OCI-LY1 (cell line): ENCODE results near the gene MRPS18C.

ENCODE experiments used
- H2AFZ ChIP-seq: fragments of 200-600 bp; sonication (generic), shearing (Covaris generic); 2 replicates; pipeline ENCODE4 v1.6.0; 2014; ENCODE audit warnings: antibody characterized with exemption, mild to moderate bottlenecking, low read length
- H3F3A ChIP-seq: fragments of 200-600 bp; sonication (generic), shearing (Covaris generic); 2 replicates; pipeline ENCODE4 v1.6.0; 2014; ENCODE audit warnings: mild to moderate bottlenecking, antibody characterized with exemption, low read length, moderate library complexity; ENCODE audit not compliant: insufficient read depth
- H3K27ac ChIP-seq: fragments of 200-600 bp; sonication (generic); 2 replicates; pipeline ENCODE4 v1.5.1; 2014; ENCODE audit warnings: low read length, mixed run types, mild to moderate bottlenecking, low read depth; ENCODE audit not compliant: poor library complexity, severe bottlenecking
- H3K27me3 ChIP-seq: fragments of 200-600 bp; sonication (generic); 2 replicates; pipeline ENCODE4 v1.6.0; 2014; ENCODE audit warnings: antibody characterized with exemption, mild to moderate bottlenecking, low read length, moderate library complexity; ENCODE audit not compliant: insufficient read depth
- H3K36me3 ChIP-seq: fragments of 200-600 bp; sonication (generic); 2 replicates; pipeline ENCODE4 v1.6.1; 2014; ENCODE audit warnings: mild to moderate bottlenecking, antibody characterized with exemption, low read length, moderate library complexity, mixed read lengths; ENCODE audit not compliant: insufficient read depth
- H3K4me1 ChIP-seq: fragments of 200-600 bp; sonication (generic); 2 replicates; pipeline ENCODE4 v1.5.1; 2014; ENCODE audit warnings: mild to moderate bottlenecking, low read length, moderate library complexity; ENCODE audit not compliant: insufficient read depth, severe bottlenecking
- H3K4me2 ChIP-seq: fragments of 200-600 bp; sonication (generic), shearing (Covaris generic); 2 replicates; pipeline ENCODE4 v1.6.1; 2014; ENCODE audit warnings: low read length
- H3K4me3 ChIP-seq: fragments of 200-600 bp; sonication (generic); 2 replicates; pipeline ENCODE4 v1.5.1; 2014; ENCODE audit warnings: low read length, low read depth, mild to moderate bottlenecking, mixed read lengths; ENCODE audit not compliant: poor library complexity, severe bottlenecking
- H3K79me2 ChIP-seq: fragments of 200-600 bp; shearing (Covaris generic); 2 replicates; pipeline ENCODE4 v1.6.1; 2016; ENCODE audit warnings: mixed run types, low read length, mixed read lengths; ENCODE audit not compliant: insufficient read depth
- H3K9ac ChIP-seq: fragments of 200-600 bp; sonication (generic), shearing (Covaris generic); 2 replicates; pipeline ENCODE4 v1.6.1; 2014; ENCODE audit warnings: mild to moderate bottlenecking, low read length, mixed read lengths
- H3K9me2 ChIP-seq: fragments of 200-600 bp; sonication (generic), shearing (Covaris generic); 2 replicates; pipeline ENCODE4 v1.6.1; 2014; ENCODE audit warnings: low read depth, mild to moderate bottlenecking, low read length, mixed read lengths
- H3K9me3 ChIP-seq: fragments of 200-600 bp; shearing (Covaris generic); 2 replicates; pipeline ENCODE4 v1.6.1; 2014; ENCODE audit warnings: low read length, mixed read lengths
- H4K20me1 ChIP-seq: fragments of 200-600 bp; sonication (generic), shearing (Covaris generic); 2 replicates; pipeline ENCODE4 v1.6.0; 2016; ENCODE audit warnings: mild to moderate bottlenecking, low read length; ENCODE audit not compliant: insufficient read depth
- EZH2 ChIP-seq: fragments of 200-600 bp; sonication (generic), shearing (Covaris generic); IDR thresholded peaks from 2 replicates; pipeline ENCODE4 v1.8.0; 2017; ENCODE audit warnings: borderline replicate concordance, mixed run types, mild to moderate bottlenecking, antibody characterized with exemption, low read length, moderate library complexity, mixed read lengths
- TF ChIP-seq, protein P1 (sequence below): fragments of 200-600 bp; sonication (generic), shearing (Covaris generic); IDR thresholded peaks from 2 replicates; pipeline ENCODE4 v1.5.1; 2017; ENCODE audit warnings: mild to moderate bottlenecking, antibody characterized with exemption, low read length, moderate library complexity, mixed read lengths

Gene MRPS18C

DNA sequence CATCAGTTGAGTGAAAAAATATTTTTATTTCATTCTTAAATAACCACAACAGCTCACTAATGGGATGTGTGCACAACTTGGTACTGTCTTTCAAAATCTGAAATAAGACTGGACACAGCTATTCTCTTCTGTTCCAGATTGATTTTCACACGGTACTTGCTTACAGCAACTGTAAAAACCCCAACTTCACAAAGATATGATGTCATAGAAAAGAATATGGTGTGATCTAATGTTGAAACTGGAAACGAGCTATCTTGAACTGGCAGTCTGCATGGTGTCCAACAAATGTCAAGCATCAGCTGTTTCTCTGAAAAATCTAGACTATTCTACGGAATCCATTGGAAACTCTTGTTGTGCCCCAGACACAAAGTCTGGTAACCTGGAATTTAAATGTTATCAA, 15.0 kb upstream of the MRPS18C start:
- Histone ChIP-seq H3K4me1 (no peaks in the 10 kb centered on the region), H3K27ac (no peak overlapping the region), H3K4me2 (no peak overlapping the region)

DNA sequence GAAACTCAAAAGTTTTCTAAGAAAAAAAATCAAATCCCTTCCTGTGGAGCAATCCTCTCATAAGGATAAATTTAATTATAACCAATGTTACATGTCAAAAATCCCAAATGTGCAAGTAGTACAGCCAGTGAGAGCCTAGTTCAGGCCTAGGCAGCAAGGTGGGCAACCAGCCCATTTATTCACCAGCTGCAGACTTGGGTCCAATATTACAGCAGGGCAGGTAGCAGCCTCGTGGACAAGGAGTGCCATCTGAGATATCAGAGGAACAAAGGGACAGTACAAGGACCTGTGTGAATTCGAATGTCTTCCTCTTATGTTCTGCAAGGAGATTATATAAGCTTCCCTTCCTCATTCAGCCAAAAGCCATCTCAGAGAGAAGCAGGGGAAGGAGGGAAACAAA, 6.8 kb upstream of the MRPS18C start:
- Histone ChIP-seq H3K4me1 (peaks cover 5% of the 10 kb centered on the region), H4K20me1 (no peaks in the 10 kb centered on the region), H3K27me3 (no peaks in the 10 kb centered on the region), H3K9ac (no peak overlapping the region), H3K79me2 (no peaks in the 10 kb centered on the region), H3K4me3 (no peak overlapping the region), H3K9me2 (no peaks in the 10 kb centered on the region), H3K9me3 (no peaks in the 10 kb centered on the region), H2AFZ (no peak overlapping the region), H3K4me2 (no peak overlapping the region), H3F3A (no peaks in the 10 kb centered on the region), H3K27ac (no peak overlapping the region), H3K36me3 (peaks cover 34% of the 10 kb centered on the region; the same call in 1 of the 2 replicates)
- TF ChIP-seq, protein P1, sequence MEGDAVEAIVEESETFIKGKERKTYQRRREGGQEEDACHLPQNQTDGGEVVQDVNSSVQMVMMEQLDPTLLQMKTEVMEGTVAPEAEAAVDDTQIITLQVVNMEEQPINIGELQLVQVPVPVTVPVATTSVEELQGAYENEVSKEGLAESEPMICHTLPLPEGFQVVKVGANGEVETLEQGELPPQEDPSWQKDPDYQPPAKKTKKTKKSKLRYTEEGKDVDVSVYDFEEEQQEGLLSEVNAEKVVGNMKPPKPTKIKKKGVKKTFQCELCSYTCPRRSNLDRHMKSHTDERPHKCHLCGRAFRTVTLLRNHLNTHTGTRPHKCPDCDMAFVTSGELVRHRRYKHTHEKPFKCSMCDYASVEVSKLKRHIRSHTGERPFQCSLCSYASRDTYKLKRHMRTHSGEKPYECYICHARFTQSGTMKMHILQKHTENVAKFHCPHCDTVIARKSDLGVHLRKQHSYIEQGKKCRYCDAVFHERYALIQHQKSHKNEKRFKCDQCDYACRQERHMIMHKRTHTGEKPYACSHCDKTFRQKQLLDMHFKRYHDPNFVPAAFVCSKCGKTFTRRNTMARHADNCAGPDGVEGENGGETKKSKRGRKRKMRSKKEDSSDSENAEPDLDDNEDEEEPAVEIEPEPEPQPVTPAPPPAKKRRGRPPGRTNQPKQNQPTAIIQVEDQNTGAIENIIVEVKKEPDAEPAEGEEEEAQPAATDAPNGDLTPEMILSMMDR: no peak
- no peak for TF ChIP-seq EZH2

More for the DNA sequence above, 15.0 kb upstream of the MRPS18C start:
- no peaks in the 10 kb centered on the region for H3K9me2 ChIP-seq
- peaks cover 59% of the 10 kb centered on the region for H3K36me3 ChIP-seq
- H3K79me2 ChIP-seq: no peaks in the 10 kb centered on the region
- no peak overlapping the region for H3K9ac ChIP-seq
- TF ChIP-seq EZH2: no peak
- TF ChIP-seq, protein P1: no peak
- H4K20me1 ChIP-seq: no peaks in the 10 kb centered on the region
- no peaks in the 10 kb centered on the region for H3K27me3 ChIP-seq
- H3K9me3 ChIP-seq: no peaks in the 10 kb centered on the region
- H3K4me3 ChIP-seq: no peak overlapping the region
- H2AFZ ChIP-seq: no peak overlapping the region
- no peaks in the 10 kb centered on the region for H3F3A ChIP-seq

DNA sequence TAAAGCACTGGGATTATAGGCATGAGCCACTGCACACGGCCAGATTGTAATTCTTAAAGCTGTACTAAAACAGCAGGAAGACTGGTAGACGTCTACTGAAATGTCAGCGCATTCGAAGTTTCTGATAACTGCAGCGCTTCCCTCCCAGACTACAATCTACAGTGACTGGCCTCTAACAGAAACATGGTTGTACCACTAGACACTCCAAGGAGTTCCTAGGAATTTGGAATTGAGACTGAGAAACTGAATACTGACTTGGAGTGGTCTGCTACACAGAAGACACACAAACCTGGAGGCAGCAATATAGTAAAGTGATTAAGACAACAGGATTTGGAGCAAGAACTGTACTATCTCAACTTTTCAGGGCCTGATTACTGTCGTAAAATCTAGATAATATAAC, 1.2 kb upstream of the MRPS18C start:
- peak overlapping the region; percentile 91 for H3K4me3 ChIP-seq
- H3K9me2 ChIP-seq: no peaks in the 10 kb centered on the region
- peaks cover 41% of the 10 kb centered on the region; the same call in 1 of the 2 replicates for H3K36me3 ChIP-seq
- H4K20me1 ChIP-seq: no peaks in the 10 kb centered on the region
- peaks cover 32% of the 10 kb centered on the region for H3K4me1 ChIP-seq
- H3F3A ChIP-seq: no peaks in the 10 kb centered on the region
- no peak overlapping the region for H2AFZ ChIP-seq
- peak overlapping the region; percentile 97 for H3K4me2 ChIP-seq
- peaks cover 26% of the 10 kb centered on the region for H3K79me2 ChIP-seq
- H3K27ac ChIP-seq: peak overlapping the region; percentile 55
- no peaks in the 10 kb centered on the region for H3K9me3 ChIP-seq
- TF ChIP-seq EZH2: no peak
- TF ChIP-seq, protein P1: no peak
- no peaks in the 10 kb centered on the region for H3K27me3 ChIP-seq
- peak overlapping the region; percentile 91 for H3K9ac ChIP-seq
